HS-27A (cell line): ENCODE results near the gene GOLGA6C.
"Not testable (repeated sequence)": the region's sequence is repeated elsewhere in the genome, so short reads cannot be mapped to it uniquely, and the experiment has no call there.

Experiments
- DNase-seq: peaks from one replicate; pipeline ENCODE4 v3.0.0-alpha.2; 2012; ENCODE audit warnings: low read depth, missing footprints

Gene GOLGA6C

GRCh38 chr15:75314552-75315290, 56.6 kb downstream of the GOLGA6C start:
- no peak for DNase-seq

DNA sequence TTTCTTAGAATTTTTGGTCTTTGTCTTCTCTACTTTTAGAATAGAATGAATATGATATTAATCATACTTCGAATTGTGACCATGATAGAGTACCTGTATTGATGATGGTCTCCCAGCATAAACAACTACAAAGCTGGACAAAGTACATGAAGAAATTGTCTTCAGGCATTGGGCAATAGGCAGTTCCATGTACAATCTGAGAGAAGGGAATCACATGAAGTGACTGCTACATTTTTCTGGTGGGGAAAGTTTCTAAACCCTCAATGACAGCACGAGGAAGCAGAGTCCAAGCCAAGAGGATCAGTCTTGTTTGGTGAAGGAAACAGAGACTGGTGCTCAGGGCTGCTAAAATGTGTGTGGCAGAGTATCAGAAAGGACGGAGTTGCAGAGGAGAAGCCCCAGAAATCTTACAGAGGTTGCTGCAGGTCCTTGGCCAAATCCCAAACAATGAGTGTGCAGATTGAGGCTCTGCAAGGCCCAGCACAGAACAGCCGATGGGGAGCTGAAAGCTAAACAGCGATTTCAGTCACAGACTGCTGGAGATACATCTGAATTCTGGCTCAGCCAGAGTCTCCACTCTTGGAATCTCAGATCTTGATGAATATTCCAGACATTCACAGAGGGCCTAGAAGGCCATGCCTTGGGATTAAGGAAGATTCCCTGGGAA, 61.2 kb downstream of the GOLGA6C start:
- not testable (repeated sequence) for DNase-seq
